Glutamatergic neuron (in vitro differentiated cells): ENCODE measurements around the gene DEFB114. TPM values are rescaled to one million over a fixed set of nuclear protein-coding genes. Genes with fewer than 3 reads are reported as not detected.

Source experiments
- DNase-seq: peaks from one replicate; pipeline ENCODE4 v3.0.0; 2022
- H3K27ac Mint-ChIP-seq: one replicate; pipeline ENCODE4 v1.8.0; 2020; ENCODE audit warnings: mild to moderate bottlenecking, mixed read lengths, inconsistent platforms; ENCODE audit not compliant: unreplicated experiment
- H3K27me3 Mint-ChIP-seq: one replicate; pipeline ENCODE4 v1.8.0; 2020; ENCODE audit warnings: mild to moderate bottlenecking, moderate library complexity, mixed read lengths, inconsistent platforms; ENCODE audit not compliant: unreplicated experiment
- H3K36me3 Mint-ChIP-seq: one replicate; pipeline ENCODE4 v1.8.0; 2020; ENCODE audit warnings: mild to moderate bottlenecking, mixed read lengths, inconsistent platforms; ENCODE audit not compliant: unreplicated experiment
- H3K4me1 Mint-ChIP-seq: one replicate; pipeline ENCODE4 v1.8.0; 2020; ENCODE audit warnings: mild to moderate bottlenecking, low read depth, mixed read lengths, inconsistent platforms; ENCODE audit not compliant: unreplicated experiment
- H3K4me3 Mint-ChIP-seq: one replicate; pipeline ENCODE4 v1.8.0; 2020; ENCODE audit warnings: mild to moderate bottlenecking, mixed read lengths, inconsistent platforms; ENCODE audit not compliant: unreplicated experiment
- H3K9me3 Mint-ChIP-seq: one replicate; pipeline ENCODE4 v1.8.0; 2020; ENCODE audit warnings: mild to moderate bottlenecking, moderate library complexity, mixed read lengths, inconsistent platforms; ENCODE audit not compliant: unreplicated experiment
- CTCF ChIP-seq: fragments of 200-600 bp; sonication (generic); IDR thresholded peaks from one replicate; pipeline ENCODE4 v1.5.0; 2021; ENCODE audit not compliant: partially characterized antibody, unreplicated experiment
- total RNA-seq: library from RNA; stranded (reverse); fragmentation: NEBNext Ultra II Directional; extraction: Animal tissue kit (Norgen Biotek cat#: 25700); gene quantifications from one replicate; pipeline ENCODE4 v1.2.1, GENCODE V29; 2021; ENCODE audit not compliant: unreplicated experiment

The DEFB114 gene
- total RNA-seq, 1 donor from 2014 or later: not detected

- Mint-ChIP-seq H3K27me3 (no peaks in the 10 kb centered on the region), H3K4me1 (peaks cover 4% of the 10 kb centered on the region), H3K9me3 (no peaks in the 10 kb centered on the region), H3K36me3 (no peaks in the 10 kb centered on the region), H3K27ac (no peak overlapping the region), H3K4me3 (no peak overlapping the region)
- TF ChIP-seq CTCF: no peak
- DNase-seq: no peak
Measured at GRCh38 chr6:49933526-49933925, 30.4 kb downstream of the DEFB114 start.

- Mint-ChIP-seq H3K36me3 (no peaks in the 10 kb centered on the region), H3K27me3 (no peaks in the 10 kb centered on the region), H3K4me1 (peaks cover 4% of the 10 kb centered on the region), H3K9me3 (no peaks in the 10 kb centered on the region), H3K27ac (no peak overlapping the region), H3K4me3 (no peak overlapping the region)
- no peak for DNase-seq
- TF ChIP-seq CTCF: no peak
Measured at GRCh38 chr6:49929340-49929739, 34.6 kb downstream of the DEFB114 start.

GRCh38 chr6:49923826-49924225, 40.1 kb downstream of the DEFB114 start:
- TF ChIP-seq CTCF: no peak
- Mint-ChIP-seq H3K27ac (no peak overlapping the region), H3K4me3 (no peak overlapping the region), H3K36me3 (no peaks in the 10 kb centered on the region), H3K9me3 (peaks cover 3% of the 10 kb centered on the region), H3K27me3 (no peaks in the 10 kb centered on the region), H3K4me1 (peaks cover 13% of the 10 kb centered on the region)
- DNase-seq: no peak

GRCh38 chr6:49919935-49920644, 43.9 kb downstream of the DEFB114 start:
- no peak overlapping the region for H3K27ac Mint-ChIP-seq
- DNase-seq: no peak
- no peak overlapping the region for H3K4me3 Mint-ChIP-seq
- peaks cover 1% of the 10 kb centered on the region for H3K27me3 Mint-ChIP-seq
- peaks cover 6% of the 10 kb centered on the region for H3K9me3 Mint-ChIP-seq
- TF ChIP-seq CTCF: no peak
- no peaks in the 10 kb centered on the region for H3K36me3 Mint-ChIP-seq
- H3K4me1 Mint-ChIP-seq: peaks cover 26% of the 10 kb centered on the region

GRCh38 chr6:49919261-49919660, 44.7 kb downstream of the DEFB114 start:
- no peak for TF ChIP-seq CTCF
- DNase-seq: no peak
- H3K9me3 Mint-ChIP-seq: peaks cover 6% of the 10 kb centered on the region
- H3K27ac Mint-ChIP-seq: no peak overlapping the region
- H3K36me3 Mint-ChIP-seq: no peaks in the 10 kb centered on the region
- H3K27me3 Mint-ChIP-seq: peaks cover 1% of the 10 kb centered on the region
- peak overlapping the region; percentile 30 for H3K4me3 Mint-ChIP-seq
- H3K4me1 Mint-ChIP-seq: peaks cover 34% of the 10 kb centered on the region
